Keratinocyte (primary cell): ENCODE results near the gene KIF5A. TPM values are rescaled to one million over a fixed set of nuclear protein-coding genes. Genes with fewer than 3 reads are reported as not detected.
"Not testable (repeated sequence)": the region's sequence is repeated elsewhere in the genome, so short reads cannot be mapped to it uniquely, and the experiment has no call there.

Source experiments
- DNase-seq: peaks from one replicate; pipeline ENCODE4 v3.0.0-alpha.2; 2011; ENCODE audit warnings: low read depth, missing footprints, low spot score
- FAIRE-seq: peaks from 2 replicates; lab custom pipeline; 2011; peaks lifted over from hg19 to GRCh38; lab: Jason Lieb, UNC
- H2AFZ ChIP-seq: 2 replicates; pipeline ENCODE4 v1.6.0; 2012; ENCODE audit warnings: low read length, control low read depth, inconsistent platforms; ENCODE audit not compliant: control insufficient read depth
- H3K27ac ChIP-seq: 2 replicates; pipeline ENCODE4 v1.5.1; 2011; ENCODE audit warnings: low read length; ENCODE audit not compliant: control insufficient read depth, insufficient read depth
- H3K27me3 ChIP-seq: 3 replicates; pipeline ENCODE4 v1.6.0; 2011; ENCODE audit warnings: low read length; ENCODE audit not compliant: control insufficient read depth, insufficient read depth; ENCODE audit errors: extremely low read depth
- H3K36me3 ChIP-seq, 2 experiments: 2 replicates in 1 of 2; 3 replicates in 1 of 2; pipeline ENCODE4 v1.5.1; 2011; ENCODE audit warnings: low read length in 2 of 2, mild to moderate bottlenecking in 1 of 2; ENCODE audit not compliant: control insufficient read depth in 2 of 2, insufficient read depth in 2 of 2; ENCODE audit errors: extremely low read depth in 1 of 2
- H3K4me1 ChIP-seq: 3 replicates; pipeline ENCODE4 v1.5.1; 2011; ENCODE audit warnings: low read length; ENCODE audit not compliant: control insufficient read depth, insufficient read depth; ENCODE audit errors: extremely low read depth
- H3K4me2 ChIP-seq: 3 replicates; pipeline ENCODE4 v1.6.0; 2011; ENCODE audit warnings: low read depth, low read length; ENCODE audit not compliant: control insufficient read depth, insufficient read depth; ENCODE audit errors: extremely low read depth
- H3K4me3 ChIP-seq, 3 experiments: fragments of 200-600 bp in 1 of 3; sonication (generic) in 1 of 3; 2 replicates in 2 of 3; 3 replicates in 1 of 3; pipeline ENCODE4 v1.5.1; 2011 to 2016; ENCODE audit warnings: low read length in 3 of 3, mild to moderate bottlenecking in 3 of 3, control low read depth in 2 of 3, inconsistent platforms in 1 of 3, low read depth in 1 of 3, mixed read lengths in 1 of 3, mixed run types in 1 of 3, moderate library complexity in 1 of 3; ENCODE audit not compliant: control insufficient read depth in 2 of 3, insufficient read depth in 2 of 3; ENCODE audit errors: extremely low read depth in 1 of 3
- H3K79me2 ChIP-seq: 2 replicates; pipeline ENCODE4 v1.6.0; 2012; ENCODE audit warnings: low read length; ENCODE audit not compliant: control insufficient read depth, insufficient read depth
- H3K9ac ChIP-seq: 3 replicates; pipeline ENCODE4 v1.6.0; 2011; ENCODE audit warnings: low read length; ENCODE audit not compliant: control insufficient read depth, insufficient read depth; ENCODE audit errors: extremely low read depth
- H3K9me1 ChIP-seq: 3 replicates; pipeline ENCODE4 v1.6.0; 2011; ENCODE audit warnings: low read length; ENCODE audit not compliant: control insufficient read depth, insufficient read depth; ENCODE audit errors: extremely low read depth
- H3K9me3 ChIP-seq: 2 replicates; pipeline ENCODE4 v1.5.1; 2012; ENCODE audit warnings: low read depth, low read length; ENCODE audit not compliant: control insufficient read depth
- H4K20me1 ChIP-seq: 3 replicates; pipeline ENCODE4 v1.6.0; 2011; ENCODE audit warnings: low read length; ENCODE audit not compliant: control insufficient read depth, insufficient read depth; ENCODE audit errors: extremely low read depth
- CTCF ChIP-seq, 3 experiments: IDR thresholded peaks in 1 of 3; conservative IDR thresholded peaks in 1 of 3; optimal IDR thresholded peaks in 1 of 3; 2 replicates in 2 of 3; 3 replicates in 1 of 3; pipeline versions ENCODE3 to v1.5.1; 2011; ENCODE audit warnings: low read length in 3 of 3, mild to moderate bottlenecking in 3 of 3, moderate library complexity in 2 of 3, control low read depth in 1 of 3, inconsistent platforms in 1 of 3; ENCODE audit not compliant: insufficient read depth in 2 of 3; ENCODE audit errors: extremely low read depth in 1 of 3
- EZH2 ChIP-seq: IDR thresholded peaks from one replicate; pipeline ENCODE4 v1.6.1; 2012; ENCODE audit warnings: inconsistent platforms, mild to moderate bottlenecking, low read length, moderate library complexity
- dilution Hi-C: fragments of 300-500 bp; cut with MboI; formaldehyde crosslinking; loops from one replicate; pipeline ENCODE4 v1.7.0; 2020; ENCODE audit warnings: low sequenced_read_pairs; ENCODE audit not compliant: extremely low pct_ligation_motif_present
- polyA plus RNA-seq, 5 experiments: library from polyadenylated mRNA; depleted of rRNA in 3 of 5; stranded (reverse) in 3 of 5; stranded (forward) in 1 of 5; unstranded in 1 of 5; fragments of >200 nt; gene quantifications; 1 replicate in 1 of 5; 2 replicates in 3 of 5; 3 replicates in 1 of 5; pipeline versions ENCODE4 v1.2.1 to v1.2.3, GENCODE V29; 2011 to 2012; ENCODE audit warnings: missing spikeins in 2 of 5, low read depth in 1 of 5, low replicate concordance in 1 of 5

The KIF5A gene
- polyA plus RNA-seq, 1 donor (not counting 4 experiments of a cell fraction or from before 2014, with no cell fraction given): 0.05 TPM

GRCh38 chr12:57586128-57586527, 36.3 kb downstream of the KIF5A start:
- no peak overlapping the region for H3K9ac ChIP-seq
- no peak overlapping the region for H3K27ac ChIP-seq
- H3K27me3 ChIP-seq: peaks cover 8% of the 10 kb centered on the region
- no peak for FAIRE-seq
- TF ChIP-seq CTCF (optimal IDR thresholded peaks at IDR 0.05 in 1 of 3, IDR thresholded peaks at IDR 0.05 in 1 of 3, conservative IDR thresholded peaks at IDR 0.05 in 1 of 3; ENCODE audit: extremely low read depth in 1 of 3, insufficient read depth in 2 of 3, low read length in 3 of 3) (no peak), EZH2 (no peak)
- peaks cover under 1% of the 10 kb centered on the region for H3K79me2 ChIP-seq
- H3K36me3 ChIP-seq: no peaks in the 10 kb centered on the region
- DNase-seq: no peak
- H3K4me3 ChIP-seq: no peak overlapping the region
- H3K9me1 ChIP-seq: no peaks in the 10 kb centered on the region
- H3K4me2 ChIP-seq: no peak overlapping the region
- no peaks in the 10 kb centered on the region for H3K9me3 ChIP-seq
- H3K4me1 ChIP-seq: peaks cover 5% of the 10 kb centered on the region
- dilution Hi-C loops: loop anchor here (25.0 kb wide), 1 partner anchor 151 kb away; the partner anchor contains the start of genes AGAP2 and TSPAN31
- H4K20me1 ChIP-seq: no peaks in the 10 kb centered on the region
- no peak overlapping the region for H2AFZ ChIP-seq

GRCh38 chr12:57586832-57587429, 37.1 kb downstream of the KIF5A start:
- FAIRE-seq: no peak
- H3K9me1 ChIP-seq: no peaks in the 10 kb centered on the region
- H3K9ac ChIP-seq: no peak overlapping the region
- no peaks in the 10 kb centered on the region for H4K20me1 ChIP-seq
- peaks cover 8% of the 10 kb centered on the region for H3K27me3 ChIP-seq
- H3K27ac ChIP-seq: no peak overlapping the region
- no peak overlapping the region for H3K4me2 ChIP-seq
- TF ChIP-seq EZH2 (no peak), CTCF (optimal IDR thresholded peaks at IDR 0.05 in 1 of 3, IDR thresholded peaks at IDR 0.05 in 1 of 3, conservative IDR thresholded peaks at IDR 0.05 in 1 of 3; ENCODE audit: extremely low read depth in 1 of 3, insufficient read depth in 2 of 3, low read length in 3 of 3) (no peak)
- H3K4me1 ChIP-seq: peaks cover 7% of the 10 kb centered on the region
- H2AFZ ChIP-seq: no peak overlapping the region
- DNase-seq: no peak
- H3K36me3 ChIP-seq: no peaks in the 10 kb centered on the region
- dilution Hi-C loops: loop anchor here (25.0 kb wide), 1 partner anchor 150 kb away; the partner anchor contains the start of genes AGAP2 and TSPAN31
- no peaks in the 10 kb centered on the region for H3K9me3 ChIP-seq
- no peak overlapping the region for H3K4me3 ChIP-seq
- peaks cover 9% of the 10 kb centered on the region for H3K79me2 ChIP-seq

- Histone ChIP-seq H3K79me2 (peaks cover 22% of the 10 kb centered on the region), H3K4me1 (peaks cover 22% of the 10 kb centered on the region)
- H3K36me3 ChIP-seq, H3K27ac ChIP-seq, H4K20me1 ChIP-seq, H3K9me1 ChIP-seq, DNase-seq, H3K4me3 ChIP-seq, H3K4me2 ChIP-seq, H3K9ac ChIP-seq, H2AFZ ChIP-seq, H3K27me3 ChIP-seq, H3K9me3 ChIP-seq, FAIRE-seq: not testable (repeated sequence)
- dilution Hi-C loops: loop anchor here (25.0 kb wide), 1 partner anchor 148 kb away; the partner anchor contains the start of genes AGAP2 and TSPAN31
Measured at GRCh38 chr12:57588951-57589610, 39.2 kb downstream of the KIF5A start.
